ENCODE measurements around the gene HLCS.

HLCS gene

GRCh38 chr21:36839735-36840134 is 126.7 kb downstream of the HLCS start:
- DNase-seq (ENCODE audit: extremely low spot score): no peak
- CTCF ChIA-PET: no interaction called here
- POLR2A ChIA-PET: no interaction called here
- TF ChIP-seq CTCF (IDR thresholded peaks at IDR 0.05; ENCODE audit: control extremely low read depth, extremely low read depth, low read depth, missing control alignments): no peak

- DNase-seq (ENCODE audit: extremely low spot score): no peak
- ChIA-PET POLR2A (no interaction called here), CTCF (no interaction called here)
- no peak for TF ChIP-seq CTCF (IDR thresholded peaks at IDR 0.05; ENCODE audit: control extremely low read depth, extremely low read depth, low read depth, missing control alignments)
Observed at GRCh38 chr21:36839123-36839522, 127.3 kb downstream of the HLCS start.

GRCh38 chr21:36835383-36835795 is 131.1 kb downstream of the HLCS start:
- no peak for DNase-seq (ENCODE audit: extremely low spot score)
- TF ChIP-seq CTCF (IDR thresholded peaks at IDR 0.05; ENCODE audit: control extremely low read depth, extremely low read depth, low read depth, missing control alignments): no peak
- ChIA-PET CTCF (no interaction called here), POLR2A (no interaction called here)

- DNase-seq (ENCODE audit: extremely low spot score): no peak
- ChIA-PET POLR2A (no interaction called here), CTCF (interaction anchor here (1.5 kb wide), 1 partner anchor 15 kb away, joined by 3 read pairs; no protein-coding TSS in a partner anchor)
- no peak for TF ChIP-seq CTCF (IDR thresholded peaks at IDR 0.05; ENCODE audit: control extremely low read depth, extremely low read depth, low read depth, missing control alignments)
Observed at GRCh38 chr21:36834192-36834591, 132.3 kb downstream of the HLCS start.

GRCh38 chr21:36830100-36830499 is 136.4 kb downstream of the HLCS start:
- ChIA-PET CTCF (no interaction called here), POLR2A (no interaction called here)
- no peak for DNase-seq (ENCODE audit: extremely low spot score)
- no peak for TF ChIP-seq CTCF (IDR thresholded peaks at IDR 0.05; ENCODE audit: control extremely low read depth, extremely low read depth, low read depth, missing control alignments)

GRCh38 chr21:36828891-36829515 is 137.5 kb downstream of the HLCS start:
- DNase-seq (ENCODE audit: extremely low spot score): no peak
- TF ChIP-seq CTCF (IDR thresholded peaks at IDR 0.05; ENCODE audit: control extremely low read depth, extremely low read depth, low read depth, missing control alignments): no peak
- POLR2A ChIA-PET: no interaction called here
- CTCF ChIA-PET: interaction anchor here (0.9 kb wide), 1 partner anchor 22 kb away, joined by 3 read pairs; no protein-coding TSS in a partner anchor

All from GM10248 (cell line).